Measurements from ENCODE around the gene NOTCH1.
A peak's percentile ranks its signal among the peaks of the same experiment; 100 is the strongest.

The NOTCH1 gene

GRCh38 chr9:136453326-136453725 lies 92.5 kb downstream of the NOTCH1 start:
- no peak overlapping the region for H3K4me3 ChIP-seq (ENCODE audit: low read length)
- TF ChIP-seq, protein P1, sequence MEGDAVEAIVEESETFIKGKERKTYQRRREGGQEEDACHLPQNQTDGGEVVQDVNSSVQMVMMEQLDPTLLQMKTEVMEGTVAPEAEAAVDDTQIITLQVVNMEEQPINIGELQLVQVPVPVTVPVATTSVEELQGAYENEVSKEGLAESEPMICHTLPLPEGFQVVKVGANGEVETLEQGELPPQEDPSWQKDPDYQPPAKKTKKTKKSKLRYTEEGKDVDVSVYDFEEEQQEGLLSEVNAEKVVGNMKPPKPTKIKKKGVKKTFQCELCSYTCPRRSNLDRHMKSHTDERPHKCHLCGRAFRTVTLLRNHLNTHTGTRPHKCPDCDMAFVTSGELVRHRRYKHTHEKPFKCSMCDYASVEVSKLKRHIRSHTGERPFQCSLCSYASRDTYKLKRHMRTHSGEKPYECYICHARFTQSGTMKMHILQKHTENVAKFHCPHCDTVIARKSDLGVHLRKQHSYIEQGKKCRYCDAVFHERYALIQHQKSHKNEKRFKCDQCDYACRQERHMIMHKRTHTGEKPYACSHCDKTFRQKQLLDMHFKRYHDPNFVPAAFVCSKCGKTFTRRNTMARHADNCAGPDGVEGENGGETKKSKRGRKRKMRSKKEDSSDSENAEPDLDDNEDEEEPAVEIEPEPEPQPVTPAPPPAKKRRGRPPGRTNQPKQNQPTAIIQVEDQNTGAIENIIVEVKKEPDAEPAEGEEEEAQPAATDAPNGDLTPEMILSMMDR (conservative IDR thresholded peaks at IDR 0.05; ENCODE audit: low read length), result no peak
- no peak for DNase-seq (ENCODE audit: low read depth)

- TF ChIP-seq, protein P1 (conservative IDR thresholded peaks at IDR 0.05; ENCODE audit: low read length), result peak; percentile 11; the same call in 1 of the 2 replicates
- DNase-seq (ENCODE audit: low read depth), result no peak
- no peak overlapping the region for H3K4me3 ChIP-seq (ENCODE audit: low read length)
These were observed 94.5 kb downstream of the NOTCH1 start for GRCh38 chr9:136451221-136451877.

DNA sequence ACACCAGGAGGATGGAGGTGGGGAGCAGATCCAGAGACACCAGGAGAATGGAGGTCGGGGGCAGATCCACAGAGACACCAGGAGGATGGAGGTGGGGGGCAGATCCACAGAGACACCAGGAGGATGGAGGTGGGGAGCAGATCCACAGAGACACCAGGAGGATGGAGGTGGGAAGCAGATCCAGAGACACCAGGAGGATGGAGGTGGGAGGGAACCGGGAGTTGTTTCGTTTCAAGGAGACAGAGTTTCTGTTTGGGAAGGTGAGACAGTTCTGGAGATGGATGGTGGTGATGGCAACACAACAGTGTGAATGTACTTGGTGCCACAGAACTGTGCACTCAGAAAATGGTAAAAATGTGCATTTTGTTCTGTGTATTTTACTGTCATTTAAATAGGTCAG lies 97.2 kb downstream of the NOTCH1 start:
- DNase-seq (ENCODE audit: low read depth), result no peak
- no peak overlapping the region for H3K4me3 ChIP-seq (ENCODE audit: low read length)
- TF ChIP-seq, protein P1 (conservative IDR thresholded peaks at IDR 0.05; ENCODE audit: low read length), result no peak

DNA sequence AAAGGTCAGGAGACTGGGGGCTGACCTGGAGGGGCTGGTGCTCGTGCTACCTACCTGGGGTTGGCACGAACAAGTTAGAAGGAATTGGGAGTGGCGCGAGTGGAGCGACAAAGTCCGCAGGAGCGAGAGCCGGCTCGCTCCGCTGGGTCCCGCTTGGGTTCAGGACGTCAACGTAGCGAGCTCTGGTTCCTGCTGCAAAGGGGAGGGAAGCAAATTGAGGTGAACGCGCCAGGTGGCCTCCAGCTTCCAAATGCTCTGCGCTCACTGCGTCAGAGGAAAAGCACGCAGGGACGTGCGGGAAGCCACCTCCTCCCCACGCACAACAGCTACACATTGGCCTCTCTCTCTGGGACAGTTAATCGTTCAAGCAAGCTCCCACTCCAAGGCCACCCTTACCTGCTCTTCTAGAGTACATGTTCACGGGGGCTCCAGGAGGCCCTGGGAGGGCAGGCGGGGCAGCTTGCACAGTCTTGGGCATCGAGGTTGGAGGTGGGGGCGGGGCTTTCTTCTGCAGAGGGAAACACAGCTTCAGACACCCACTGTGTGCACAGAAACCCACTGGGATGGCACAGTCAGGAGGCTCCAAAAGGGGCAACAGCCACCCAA lies 98.6 kb downstream of the NOTCH1 start:
- no peak overlapping the region for H3K4me3 ChIP-seq (ENCODE audit: low read length)
- TF ChIP-seq, protein P1 (conservative IDR thresholded peaks at IDR 0.05; ENCODE audit: low read length), result no peak
- DNase-seq (ENCODE audit: low read depth), result no peak

GRCh38 chr9:136445799-136446198 lies 100.0 kb downstream of the NOTCH1 start:
- DNase-seq (ENCODE audit: low read depth), result no peak
- no peak overlapping the region for H3K4me3 ChIP-seq (ENCODE audit: low read length)
- TF ChIP-seq, protein P1 (conservative IDR thresholded peaks at IDR 0.05; ENCODE audit: low read length), result no peak
